Lower leg skin (tissue), 3 donors: Measurements from ENCODE around the gene TBC1D21.

Experiments
- CTCF ChIP-seq, 3 donors: fragments of 450-650 bp; IDR thresholded peaks; one replicate each; pipeline ENCODE4 v1.5.1; 2016; ENCODE audit warnings: antibody characterized with exemption in 3 of 3, mild to moderate bottlenecking in 3 of 3, moderate library complexity in 2 of 3
- POLR2A ChIP-seq, 2 donors: fragments of 450-650 bp; IDR thresholded peaks; one replicate each; pipeline ENCODE4 v1.6.1; 2016 to 2017; ENCODE audit warnings: antibody characterized with exemption in 2 of 2, mild to moderate bottlenecking in 1 of 2, moderate library complexity in 1 of 2

- TF ChIP-seq CTCF (IDR thresholded peaks at IDR 0.05) (no peak), POLR2A (IDR thresholded peaks at IDR 0.05) (no peak)
Measured at GRCh38 chr15:73870700-73871408, 2.5 kb upstream of the TBC1D21 start.
